ENCODE data around the gene LAMC3.
"Not testable (repeated sequence)": the region's sequence is repeated elsewhere in the genome, so short reads cannot be mapped to it uniquely, and the experiment has no call there.

Gene LAMC3

GRCh38 chr9:131031005-131031641 is 22.1 kb downstream of the LAMC3 start:
- no peak for DNase-seq

GRCh38 chr9:131031642-131032005 is 22.6 kb downstream of the LAMC3 start:
- no peak for DNase-seq

- DNase-seq: no peak
Measured at GRCh38 chr9:131032384-131032783, 23.4 kb downstream of the LAMC3 start.

- no peak for DNase-seq
Measured at GRCh38 chr9:131033269-131034224, 24.6 kb downstream of the LAMC3 start.

GRCh38 chr9:131034268-131034667 is 25.3 kb downstream of the LAMC3 start:
- no peak for DNase-seq

GRCh38 chr9:131034749-131035148 is 25.8 kb downstream of the LAMC3 start:
- not testable (repeated sequence) for DNase-seq

- no peak for DNase-seq
Measured at GRCh38 chr9:131035548-131035947, 26.6 kb downstream of the LAMC3 start.

GRCh38 chr9:131036071-131036470 is 27.1 kb downstream of the LAMC3 start:
- DNase-seq: no peak

- no peak for DNase-seq
Measured at GRCh38 chr9:131036529-131037334, 27.8 kb downstream of the LAMC3 start.

GRCh38 chr9:131037335-131038255 is 28.6 kb downstream of the LAMC3 start:
- no peak for DNase-seq

GRCh38 chr9:131038256-131039128 is 29.5 kb downstream of the LAMC3 start:
- no peak for DNase-seq

GRCh38 chr9:131039129-131039954 is 30.4 kb downstream of the LAMC3 start:
- DNase-seq: no peak

- no peak for DNase-seq
Measured at GRCh38 chr9:131042666-131043065, 33.7 kb downstream of the LAMC3 start.

- no peak for DNase-seq
Measured at GRCh38 chr9:131043087-131043486, 34.1 kb downstream of the LAMC3 start.

- no peak for DNase-seq
Measured at GRCh38 chr9:131043646-131044045, 34.7 kb downstream of the LAMC3 start.

- no peak for DNase-seq
Measured at GRCh38 chr9:131045300-131046092, 36.5 kb downstream of the LAMC3 start.

GRCh38 chr9:131046093-131046380 is 37.1 kb downstream of the LAMC3 start:
- no peak for DNase-seq

- DNase-seq: peak; percentile 54
Measured at GRCh38 chr9:131046581-131047202, 37.7 kb downstream of the LAMC3 start.

- DNase-seq: no peak
Measured at GRCh38 chr9:131048332-131048731, 39.4 kb downstream of the LAMC3 start.

Measured in activated gamma-delta T cell treated with Interleukin-2 at 50 U/mL for 16 hours (primary cell).